Measurements from ENCODE around the gene C3orf70. TPM values are rescaled to one million over a fixed set of nuclear protein-coding genes. Genes with fewer than 3 reads are reported as not detected.

Gene C3orf70
- polyA plus RNA-seq, 3 donors: 0.23 to 1.6 (median 1.1) TPM

- no peak overlapping the region for H3K27ac ChIP-seq (ENCODE audit: low read depth, low read length)
- 53 to 90% (median 88%) methylated on average over 7 of the region's 7 CpGs for WGBS, 3 donors
These were observed 49.3 kb downstream of the C3orf70 start for GRCh38 chr3:185103359-185104127.

- 72 to 78% (median 74%) methylated on average over 4 of the region's 4 CpGs for WGBS, 3 donors
- H3K27ac ChIP-seq (ENCODE audit: low read depth, low read length): no peak overlapping the region
These were observed 58.2 kb downstream of the C3orf70 start for GRCh38 chr3:185094697-185095096.

GRCh38 chr3:185093116-185093515 lies 59.7 kb downstream of the C3orf70 start:
- no peak overlapping the region for H3K27ac ChIP-seq (ENCODE audit: low read depth, low read length)

DNA sequence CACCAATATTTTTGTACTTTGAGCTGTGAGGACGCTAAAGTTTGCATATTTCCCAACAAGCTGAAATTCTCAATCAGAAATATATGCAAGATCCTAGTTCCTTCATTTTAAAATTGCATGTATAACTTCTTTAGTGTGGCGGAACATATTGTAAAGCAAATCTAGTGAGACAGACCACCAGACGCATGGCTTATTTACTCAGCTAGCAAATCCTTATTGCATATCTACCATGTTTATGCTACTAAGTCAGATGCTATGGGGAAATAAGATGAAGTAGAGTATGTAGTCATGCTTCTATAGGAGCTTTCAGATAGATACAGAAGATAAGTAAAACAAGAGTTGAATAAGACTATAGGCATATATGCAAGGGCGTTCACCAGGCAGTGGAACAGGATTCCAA lies 62.0 kb downstream of the C3orf70 start:
- H3K27ac ChIP-seq (ENCODE audit: low read depth, low read length): no peak overlapping the region
- 93 to 96% (median 94%) methylated on average over 4 of the region's 4 CpGs for WGBS, 3 donors

- no peak overlapping the region for H3K27ac ChIP-seq (ENCODE audit: low read depth, low read length)
These were observed 63.1 kb downstream of the C3orf70 start for GRCh38 chr3:185089751-185090150.

DNA sequence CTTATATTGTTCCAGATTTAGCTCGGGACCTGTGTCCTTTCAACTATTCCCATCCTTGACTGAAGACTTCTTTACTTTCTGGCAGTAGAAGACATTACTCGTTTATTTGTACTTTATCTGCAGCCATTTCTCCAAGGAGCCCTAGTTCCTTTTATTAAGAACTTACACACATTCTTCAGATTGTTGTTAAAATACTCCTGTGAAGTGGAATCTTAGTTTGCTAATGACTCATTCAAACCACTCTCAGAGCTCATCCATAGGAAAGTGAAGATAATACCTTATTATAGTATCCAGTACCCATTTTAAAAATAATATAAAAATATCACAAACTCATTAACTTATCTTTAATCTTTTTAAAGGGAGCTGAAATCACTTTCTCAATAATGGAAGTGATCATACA lies 63.5 kb downstream of the C3orf70 start:
- H3K27ac ChIP-seq (ENCODE audit: low read depth, low read length): no peak overlapping the region
- 74 to 79% (median 78%) methylated on average over 2 of the region's 2 CpGs for WGBS, 3 donors

- no peak overlapping the region for H3K27ac ChIP-seq (ENCODE audit: low read depth, low read length)
- WGBS, 3 donors: 81 to 87% (median 87%) methylated on average over 3 of the region's 3 CpGs
These were observed 65.4 kb downstream of the C3orf70 start for GRCh38 chr3:185087419-185087818.

GRCh38 chr3:185084901-185085300 lies 68.0 kb downstream of the C3orf70 start:
- 69 to 79% (median 73%) methylated on average over 5 of the region's 5 CpGs for WGBS, 3 donors
- H3K27ac ChIP-seq (ENCODE audit: low read depth, low read length): no peak overlapping the region

- WGBS, 3 donors: 85 to 91% (median 91%) methylated on average over 5 of the region's 5 CpGs
- H3K27ac ChIP-seq (ENCODE audit: low read depth, low read length): no peak overlapping the region
These were observed 68.5 kb downstream of the C3orf70 start for GRCh38 chr3:185084402-185084801.

- no peak overlapping the region for H3K27ac ChIP-seq (ENCODE audit: low read depth, low read length)
- 86 to 89% (median 86%) methylated on average over 14 of the region's 14 CpGs for WGBS, 3 donors
These were observed 70.0 kb downstream of the C3orf70 start for GRCh38 chr3:185082829-185083228.

GRCh38 chr3:185082149-185082548 lies 70.7 kb downstream of the C3orf70 start:
- 71 to 89% (median 83%) methylated on average over 3 of the region's 3 CpGs for WGBS, 3 donors
- H3K27ac ChIP-seq (ENCODE audit: low read depth, low read length): no peak overlapping the region

- WGBS, 3 donors: 78 to 94% (median 92%) methylated on average over 1 of the region's 1 CpG
These were observed 71.3 kb downstream of the C3orf70 start for GRCh38 chr3:185081521-185081920.

DNA sequence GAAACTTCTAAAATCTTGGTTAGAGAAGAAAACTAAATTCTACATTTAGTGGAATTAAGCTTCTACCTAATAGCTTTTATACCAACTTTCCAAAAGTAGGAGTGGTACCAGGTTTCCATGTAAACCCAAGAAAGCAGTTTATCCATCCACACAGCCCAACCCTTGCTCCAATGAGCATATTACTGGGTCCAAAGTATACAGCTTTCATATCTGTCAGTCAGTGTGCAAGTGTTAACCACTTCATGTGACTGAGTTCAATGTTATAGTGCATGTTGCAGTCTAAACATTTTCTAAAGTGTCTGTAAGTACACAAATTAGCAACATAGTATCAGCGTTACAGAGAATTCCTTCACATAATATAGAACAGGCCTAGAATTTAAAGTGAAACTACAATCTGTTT lies 73.2 kb downstream of the C3orf70 start:
- WGBS, 3 donors: 65 to 80% (median 74%) methylated on average over 1 of the region's 1 CpG
- no peak overlapping the region for H3K27ac ChIP-seq (ENCODE audit: low read depth, low read length)

More at GRCh38 chr3:185081521-185081920, 71.3 kb downstream of the C3orf70 start:
- no peak overlapping the region for H3K27ac ChIP-seq (ENCODE audit: low read depth, low read length)

DNA sequence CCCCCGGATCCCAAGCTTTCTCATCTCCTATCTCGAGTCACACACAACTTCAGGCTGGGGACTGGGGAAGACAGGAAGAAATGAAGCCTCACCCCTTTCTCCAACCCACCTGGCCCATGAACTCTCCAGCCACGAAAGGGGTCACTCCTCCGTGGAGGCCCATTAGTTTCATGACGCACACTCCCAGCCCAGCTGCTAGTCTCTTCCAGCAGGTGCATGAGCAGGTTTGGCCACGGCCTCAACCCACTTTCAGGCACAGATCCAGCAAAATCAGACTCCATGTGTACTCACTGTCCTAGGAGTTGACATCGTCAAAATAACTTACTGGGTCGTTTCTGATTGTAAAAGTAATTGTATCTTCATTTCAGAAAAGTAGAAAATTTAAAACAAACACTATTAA lies 76.6 kb downstream of the C3orf70 start:
- 63 to 93% (median 80%) methylated on average over 8 of the region's 8 CpGs for WGBS, 3 donors
- H3K27ac ChIP-seq (ENCODE audit: low read depth, low read length): no peak overlapping the region

DNA sequence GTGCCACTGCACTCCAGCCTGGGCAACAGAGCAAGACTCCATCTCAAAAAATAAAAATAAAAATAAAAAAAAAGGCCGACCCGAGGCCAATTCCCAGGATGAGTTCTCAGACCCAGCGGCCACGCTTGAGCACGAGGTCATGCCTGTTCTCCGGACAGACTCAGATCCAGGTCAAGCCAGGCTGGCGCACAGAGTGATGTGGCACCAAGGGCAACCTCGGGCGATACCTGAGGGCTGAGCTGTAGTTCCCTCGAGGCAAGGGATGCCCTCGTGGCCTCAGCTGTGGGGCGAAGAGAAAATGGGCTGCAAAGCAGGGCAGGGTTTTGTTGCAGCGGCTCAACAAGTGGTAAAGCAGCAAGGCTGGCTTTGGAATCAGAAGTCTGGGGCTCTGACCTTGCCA lies 77.3 kb downstream of the C3orf70 start:
- WGBS, 3 donors: 90 to 95% (median 92%) methylated on average over 13 of the region's 13 CpGs
- no peak overlapping the region for H3K27ac ChIP-seq (ENCODE audit: low read depth, low read length)

DNA sequence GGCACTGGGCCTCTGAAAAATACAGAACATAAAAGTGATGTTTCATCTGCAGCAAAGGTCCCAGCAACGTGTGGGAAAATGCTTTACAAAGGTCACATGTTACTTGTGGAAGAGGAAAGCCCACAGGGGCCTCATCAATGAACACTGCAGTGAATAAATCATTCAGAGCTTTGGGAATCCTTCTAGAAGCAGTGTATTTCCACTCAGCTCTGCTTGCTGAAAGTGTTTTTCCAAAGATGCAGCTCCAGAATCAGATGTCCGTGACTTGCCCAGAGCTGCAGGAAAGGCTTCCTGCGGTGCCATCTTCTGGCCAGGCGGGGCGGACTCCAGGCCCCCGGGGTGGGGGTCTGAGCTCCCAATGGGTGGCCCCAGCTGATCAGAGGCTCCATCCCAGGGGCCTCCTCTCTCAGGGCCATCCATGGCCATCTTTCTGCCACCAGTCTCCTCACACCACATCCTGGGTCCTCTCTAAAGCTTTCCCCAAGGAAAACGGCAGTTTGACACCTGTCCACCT lies 81.5 kb downstream of the C3orf70 start:
- H3K27ac ChIP-seq (ENCODE audit: low read depth, low read length): no peak overlapping the region
- 59 to 69% (median 64%) methylated on average over 7 of the region's 7 CpGs for WGBS, 3 donors

- H3K27ac ChIP-seq (ENCODE audit: low read depth, low read length): no peak overlapping the region
- WGBS, 3 donors: 74 to 79% (median 78%) methylated on average over 22 of the region's 22 CpGs
These were observed 82.2 kb downstream of the C3orf70 start for GRCh38 chr3:185070491-185071286.

GRCh38 chr3:185069037-185070030 lies 83.5 kb downstream of the C3orf70 start:
- H3K27ac ChIP-seq (ENCODE audit: low read depth, low read length): no peak overlapping the region
- 71 to 87% (median 77%) methylated on average over 28 of the region's 28 CpGs for WGBS, 3 donors
